Measurements from ENCODE around the gene CPB2.

- TF ChIP-seq CEBPB (IDR thresholded peaks at IDR 0.05) (no peak), RAD21 (IDR thresholded peaks at IDR 0.05; ENCODE audit: low read depth) (no peak), TCF12 (IDR thresholded peaks at IDR 0.05; ENCODE audit: low read depth) (no peak), EGR1 (IDR thresholded peaks at IDR 0.05) (no peak), TAF1 (IDR thresholded peaks at IDR 0.05; ENCODE audit: low read depth) (no peak), NFIC (IDR thresholded peaks at IDR 0.05) (no peak), FOXM1 (IDR thresholded peaks at IDR 0.05; ENCODE audit: borderline replicate concordance, low read depth) (no peak), EP300 (IDR thresholded peaks at IDR 0.05; ENCODE audit: borderline replicate concordance) (no peak), YY1 (IDR thresholded peaks at IDR 0.05; ENCODE audit: low read depth) (no peak), REST (IDR thresholded peaks at IDR 0.05; ENCODE audit: low read depth) (no peak)
Measured at GRCh38 chr13:46077265-46077664, 27.6 kb downstream of the CPB2 start.

Data from Ishikawa (cell line).